Germinal center (tissue), 1 donor: ENCODE data around the gene PLPP1.
A peak's percentile ranks its signal among the peaks of the same experiment; 100 is the strongest.

Source experiments
- DNase-seq: peaks from one replicate; pipeline ENCODE4 v3.0.0; 2012; ENCODE audit warnings: mixed read lengths, low spot score

The PLPP1 gene

DNA sequence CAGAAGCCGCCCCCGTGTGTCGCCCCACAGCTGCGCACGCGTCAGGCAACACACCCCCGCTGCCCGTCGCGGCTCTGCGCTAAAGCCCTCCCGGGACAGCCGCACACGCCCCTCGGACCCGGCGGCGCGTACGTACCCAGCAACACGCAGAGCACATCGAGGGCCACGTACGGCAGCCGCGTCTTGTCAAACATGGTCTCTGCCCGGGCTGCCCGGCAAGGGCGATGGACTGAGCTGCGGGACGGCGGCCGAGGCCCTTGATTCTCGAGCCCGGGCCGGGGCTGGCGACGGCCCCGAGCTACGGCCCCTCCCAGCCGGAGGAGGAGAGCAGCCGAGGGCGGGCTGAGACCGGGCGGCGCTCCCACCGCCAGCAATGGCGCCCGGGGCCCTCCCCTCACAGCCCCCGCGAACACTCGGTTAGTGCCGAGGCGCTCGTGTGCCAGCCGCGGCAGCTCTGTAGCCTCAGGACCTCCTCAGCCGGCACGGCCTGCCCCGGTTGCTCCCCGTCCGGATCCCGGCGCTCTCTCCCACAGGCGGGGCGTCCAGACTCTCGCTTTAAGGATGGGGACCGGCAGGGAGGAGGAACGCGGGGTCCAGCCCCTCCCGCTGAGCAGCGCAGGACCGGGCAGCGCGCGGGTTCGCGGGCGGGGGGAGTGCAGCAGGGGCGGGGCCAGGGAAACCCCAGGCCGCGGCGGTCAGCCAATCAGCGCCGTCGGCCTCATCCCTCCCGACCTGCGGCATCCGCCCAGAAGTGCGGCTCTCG is at the start of gene PLPP1:
Gene PLPP1 (minus strand): TSS at position 529 of the 763 bp plus-strand sequence. CDS start 335 bp downstream, at position 194.
- DNase-seq, result peak; percentile 96

DNA sequence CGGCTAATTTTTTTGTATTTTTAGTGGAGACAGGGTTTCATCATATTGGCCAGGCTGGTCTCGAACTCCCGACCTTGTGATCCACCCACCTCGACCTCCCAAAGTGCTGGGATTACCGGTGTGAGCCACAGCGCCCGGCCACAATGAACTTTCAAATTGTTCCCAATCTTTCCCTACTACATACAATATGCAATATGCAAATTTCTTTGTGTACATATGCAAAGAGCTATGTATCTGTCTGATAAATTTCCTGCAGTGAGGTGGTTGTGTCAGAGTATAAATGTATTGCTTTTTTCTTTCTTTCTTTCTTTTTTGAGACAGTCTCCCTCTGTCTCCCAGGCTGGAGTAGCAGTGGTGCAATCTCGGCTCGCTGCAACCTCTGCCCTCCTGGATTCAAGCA is 48.8 kb upstream of the PLPP1 start:
- DNase-seq, result no peak

DNA sequence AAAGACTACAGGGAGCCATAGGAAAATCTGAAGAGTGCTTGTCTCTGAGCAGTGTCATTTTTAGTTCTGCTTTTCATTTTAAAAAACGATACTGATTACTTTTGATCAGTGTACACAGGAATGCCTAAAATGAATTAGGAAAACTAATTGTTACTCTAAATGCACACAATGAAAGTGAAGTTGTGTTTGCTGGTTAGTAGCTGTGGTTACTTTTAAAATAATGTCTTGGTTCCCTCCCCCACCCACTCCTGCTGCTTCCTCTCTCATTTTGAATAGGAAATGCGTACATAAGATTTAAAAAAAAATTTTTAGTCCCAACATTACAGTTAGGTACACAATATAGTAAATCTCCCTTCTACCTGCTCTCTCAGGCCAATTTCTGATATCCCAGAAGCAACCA is 47.5 kb upstream of the PLPP1 start:
- DNase-seq, result no peak

DNA sequence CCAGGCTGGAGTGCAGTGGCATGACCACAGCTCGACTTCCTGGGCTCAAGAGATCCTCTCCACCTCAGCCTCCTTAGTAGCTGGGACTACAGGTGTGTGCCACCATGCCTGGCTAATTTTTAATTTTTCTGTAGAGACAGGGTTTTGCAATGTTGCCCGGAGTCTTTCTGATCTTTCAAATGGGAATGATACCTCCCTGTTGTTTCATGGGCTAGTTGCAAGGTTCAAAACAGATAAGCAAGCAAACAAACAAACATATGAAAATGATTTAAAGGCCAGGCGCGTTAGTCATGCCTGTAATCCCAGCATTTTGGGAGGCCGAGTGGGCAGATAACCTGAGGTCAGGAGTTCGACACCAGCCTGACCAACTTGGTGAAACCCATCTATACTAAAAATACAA is 45.3 kb upstream of the PLPP1 start:
- no peak for DNase-seq

DNA sequence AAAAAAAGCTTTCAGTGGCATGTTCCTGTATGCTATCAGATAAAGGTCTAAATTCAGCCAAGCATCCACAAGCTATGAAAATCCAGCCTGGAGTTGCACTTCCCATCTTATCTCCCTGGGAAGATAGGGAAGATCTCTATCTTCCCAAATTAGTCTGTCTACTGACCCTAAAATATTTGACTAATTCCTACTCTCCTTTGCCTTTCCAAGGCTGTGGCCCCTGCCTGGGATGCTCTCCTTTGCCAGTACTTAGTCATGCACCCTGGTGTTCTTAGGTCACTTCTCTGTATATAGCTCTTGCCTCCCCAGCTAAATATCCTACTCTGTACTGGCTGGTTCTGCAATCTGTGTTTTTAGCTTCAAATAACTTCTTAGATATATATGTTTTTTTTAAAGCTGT is 44.0 kb upstream of the PLPP1 start:
- DNase-seq, result no peak

DNA sequence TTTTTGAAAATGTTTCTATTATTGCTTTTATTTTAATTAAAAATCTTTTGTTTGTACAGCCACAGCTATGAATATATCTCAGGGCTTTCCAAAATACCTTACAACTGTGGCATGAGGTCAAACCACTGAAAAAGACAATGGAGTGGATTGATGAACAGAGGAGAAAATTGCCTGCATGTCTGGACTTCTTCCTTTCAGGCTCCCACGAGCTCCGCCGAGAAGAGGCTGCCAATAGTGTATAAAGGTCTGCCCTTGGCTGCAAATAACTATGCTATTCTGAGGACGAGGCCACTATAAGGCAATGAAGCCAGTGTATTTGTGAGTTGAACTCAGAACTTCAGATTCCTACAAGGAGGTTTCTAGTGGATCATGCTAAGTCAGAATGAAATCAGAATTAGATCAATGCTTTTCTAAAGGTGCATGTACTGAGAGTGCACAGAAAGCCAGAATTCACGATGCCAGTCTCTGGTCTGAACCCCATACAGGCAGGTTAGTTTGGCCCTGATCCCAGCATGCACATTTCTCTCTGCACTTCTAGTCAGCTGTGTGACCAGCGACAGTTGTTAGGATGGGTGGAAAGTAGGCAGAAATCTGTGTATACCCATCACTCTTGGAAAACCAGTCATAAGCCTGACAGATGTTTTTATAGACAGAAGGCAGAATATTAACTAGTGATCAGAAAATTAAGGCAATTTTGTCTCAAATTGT is 42.7 kb upstream of the PLPP1 start:
- no peak for DNase-seq

DNA sequence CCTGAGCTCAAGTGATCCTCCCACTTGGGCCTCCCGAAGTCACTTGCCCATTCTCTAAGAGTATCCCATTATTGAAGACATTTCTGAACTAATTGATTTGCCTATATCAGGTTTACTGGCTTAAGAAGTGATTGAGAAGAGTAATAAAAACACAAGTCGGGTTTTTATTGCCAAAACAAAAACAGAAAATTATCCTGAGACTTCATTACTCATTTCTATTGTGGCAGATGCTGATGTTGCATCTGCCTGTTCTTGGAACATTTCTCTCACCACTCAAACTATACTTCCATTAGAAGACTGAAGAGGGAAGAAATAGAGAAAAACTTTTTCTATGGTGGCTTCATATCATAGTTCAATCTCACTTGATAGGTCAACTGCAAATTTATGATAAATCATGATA is 41.9 kb upstream of the PLPP1 start:
- DNase-seq, result no peak

DNA sequence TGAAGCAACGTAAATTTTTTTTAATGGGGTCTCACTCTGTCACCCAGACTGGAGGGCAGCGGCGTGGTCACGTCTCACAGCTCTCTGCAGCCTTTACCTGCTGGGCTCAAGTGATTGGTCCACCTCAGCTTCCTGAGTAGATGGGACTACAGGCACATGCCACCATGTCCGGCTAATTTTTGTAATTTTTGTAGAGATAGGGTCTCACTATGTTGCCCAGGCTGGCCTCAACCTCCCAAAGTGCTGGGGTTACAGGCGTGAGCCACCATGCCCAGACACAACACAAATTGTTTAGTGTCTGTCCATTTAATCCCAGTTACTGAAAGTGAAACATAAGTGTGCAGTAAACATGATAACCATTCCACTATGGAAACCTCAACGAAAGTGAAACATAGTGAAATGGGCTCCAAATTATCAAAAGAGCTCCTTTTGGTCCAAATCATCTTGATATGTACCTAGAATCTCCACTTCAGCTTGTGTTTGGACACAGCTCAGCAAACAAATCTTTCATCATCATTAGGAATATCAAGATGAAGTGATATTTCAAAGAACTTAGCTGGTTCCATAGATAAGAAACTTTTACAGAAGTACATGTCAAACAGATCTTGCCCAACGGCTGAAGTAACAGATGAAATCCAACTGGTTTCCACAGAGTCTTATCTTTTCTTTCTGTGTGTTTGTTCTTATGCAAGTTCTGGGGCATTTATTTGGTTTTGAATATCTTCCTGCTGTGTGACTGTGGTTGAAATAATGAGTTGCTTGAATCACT is 41.2 kb upstream of the PLPP1 start:
- no peak for DNase-seq

DNA sequence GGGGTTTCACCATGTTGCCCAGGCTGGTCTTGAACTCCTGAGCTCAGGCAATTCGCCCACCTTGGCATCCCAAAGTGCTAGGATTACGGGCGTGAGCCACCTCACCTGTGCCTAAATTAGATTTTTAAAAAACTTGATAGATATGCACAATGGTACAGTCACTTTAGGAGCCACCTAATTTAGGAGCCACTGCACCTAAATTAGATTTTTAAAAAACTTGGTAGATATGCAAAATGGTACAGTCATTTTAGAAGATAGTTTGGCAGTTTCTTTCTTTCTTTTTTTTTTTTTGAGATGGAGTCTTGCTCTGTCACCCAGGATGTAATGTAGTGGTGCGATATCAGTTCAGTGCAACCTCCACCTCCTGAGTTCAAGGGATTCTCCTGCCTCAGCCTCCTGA is 37.8 kb upstream of the PLPP1 start:
- no peak for DNase-seq

DNA sequence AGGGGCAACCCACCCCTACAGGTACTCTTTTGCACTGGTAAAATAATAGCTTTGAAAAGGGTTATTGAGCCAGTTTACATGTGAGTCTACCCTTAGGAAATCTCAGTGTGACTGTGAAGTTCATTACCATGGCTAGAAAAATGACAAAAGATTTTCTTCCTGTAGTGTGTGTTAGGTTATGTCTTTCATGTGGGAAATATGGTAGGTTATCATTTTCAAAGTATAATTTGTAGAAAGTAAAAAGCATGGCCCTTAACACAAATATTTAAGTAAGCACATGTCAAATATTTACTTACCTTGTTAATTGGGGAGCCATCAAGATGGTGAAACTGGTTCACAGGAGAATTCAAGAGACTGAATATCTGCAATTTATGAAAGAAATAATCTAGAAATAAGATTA is 37.3 kb upstream of the PLPP1 start:
- no peak for DNase-seq

DNA sequence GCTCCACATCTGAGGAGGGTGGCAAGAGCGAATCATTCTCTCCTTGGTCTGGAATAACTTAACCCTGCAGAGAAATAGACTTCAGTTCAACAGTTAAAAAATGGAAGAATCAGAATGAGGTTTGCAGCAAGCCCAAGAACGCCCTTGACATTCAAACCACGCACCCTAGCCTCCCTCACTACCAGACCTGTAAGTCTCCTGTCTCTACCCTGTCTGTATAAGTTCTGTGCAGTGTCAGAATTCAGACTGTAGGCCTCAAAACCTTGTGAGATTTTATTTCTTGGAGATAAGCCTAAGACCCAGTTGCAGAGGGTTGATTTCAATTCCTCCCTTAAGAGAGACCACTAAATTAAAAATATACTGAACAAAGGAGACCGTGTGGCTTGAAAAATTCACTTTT is 35.8 kb upstream of the PLPP1 start:
- DNase-seq, result no peak

DNA sequence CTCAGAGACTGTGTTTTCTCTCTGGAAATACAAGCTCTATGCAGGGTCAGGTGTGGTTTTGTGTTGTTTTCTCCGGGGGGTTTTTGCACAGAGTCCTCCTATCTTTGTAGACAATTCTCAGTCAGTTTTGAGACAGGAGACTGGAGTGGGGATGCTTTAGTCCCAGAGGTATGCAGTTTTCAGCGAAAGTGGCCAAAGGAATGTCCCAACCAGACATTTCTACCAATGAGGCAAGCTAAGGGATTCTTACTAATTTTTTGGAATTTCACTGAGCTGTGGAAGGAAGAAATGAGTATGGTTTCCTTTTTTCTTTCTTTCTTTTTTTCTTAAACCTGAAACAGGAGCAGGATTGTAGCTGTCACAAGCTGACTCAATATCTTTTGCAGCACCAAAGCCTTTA is 35.3 kb upstream of the PLPP1 start:
- DNase-seq, result no peak

DNA sequence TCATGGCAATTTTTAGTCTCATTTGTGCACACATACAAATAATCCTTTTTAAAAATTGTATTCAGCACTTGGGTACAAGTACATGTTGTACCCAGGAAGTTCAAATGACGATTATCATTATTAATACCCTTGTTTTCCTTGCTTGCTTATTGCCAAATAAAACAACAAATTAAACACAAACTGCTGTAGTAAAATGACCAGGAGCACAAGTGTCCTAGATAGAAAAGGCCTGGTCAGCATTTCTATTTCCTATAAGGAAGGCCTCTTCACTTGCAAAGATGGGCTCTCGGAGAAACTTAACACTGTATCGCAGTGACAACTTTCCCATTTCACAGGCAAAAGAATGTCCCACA is 34.7 kb upstream of the PLPP1 start:
- DNase-seq, result no peak

DNA sequence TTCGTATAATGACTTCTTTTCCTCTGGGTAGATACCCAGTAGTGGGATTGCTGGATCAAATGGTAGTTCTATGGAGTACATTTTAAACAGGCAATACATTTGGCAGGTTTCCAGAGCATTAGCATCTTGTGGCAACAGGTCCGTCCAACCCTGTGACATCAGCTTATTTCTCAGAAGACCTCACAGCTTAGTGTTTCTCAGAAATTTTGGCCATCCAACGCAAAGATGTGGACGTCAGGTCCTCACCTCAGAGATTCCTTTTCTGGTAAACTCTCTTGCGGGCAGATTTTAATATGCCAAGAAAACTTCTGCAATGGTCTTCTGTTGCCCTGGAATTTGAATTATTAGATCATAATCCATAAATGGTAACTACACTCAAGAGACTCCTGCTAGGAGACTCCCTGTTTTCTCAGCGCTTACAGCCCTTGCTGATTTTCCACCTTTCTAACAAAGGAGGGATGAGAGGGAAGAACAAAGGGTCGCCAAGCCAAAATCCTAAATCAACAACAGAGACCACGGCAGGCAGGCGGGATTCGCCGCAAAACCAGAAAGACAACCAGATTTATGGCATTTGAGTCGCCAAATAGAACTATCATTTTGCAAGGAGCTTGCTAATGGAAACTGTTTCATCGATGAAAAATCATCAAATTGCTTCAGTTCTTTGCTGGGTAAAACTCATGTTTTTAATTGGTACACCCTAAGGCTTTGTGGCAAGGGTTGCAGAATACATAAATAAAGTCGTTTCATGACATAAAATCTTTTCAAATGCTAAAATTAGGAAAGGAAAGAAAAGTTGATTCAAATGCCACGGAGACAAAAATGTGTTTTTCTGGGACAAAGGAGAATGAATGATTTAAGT is 34.1 kb upstream of the PLPP1 start:
- DNase-seq, result no peak

DNA sequence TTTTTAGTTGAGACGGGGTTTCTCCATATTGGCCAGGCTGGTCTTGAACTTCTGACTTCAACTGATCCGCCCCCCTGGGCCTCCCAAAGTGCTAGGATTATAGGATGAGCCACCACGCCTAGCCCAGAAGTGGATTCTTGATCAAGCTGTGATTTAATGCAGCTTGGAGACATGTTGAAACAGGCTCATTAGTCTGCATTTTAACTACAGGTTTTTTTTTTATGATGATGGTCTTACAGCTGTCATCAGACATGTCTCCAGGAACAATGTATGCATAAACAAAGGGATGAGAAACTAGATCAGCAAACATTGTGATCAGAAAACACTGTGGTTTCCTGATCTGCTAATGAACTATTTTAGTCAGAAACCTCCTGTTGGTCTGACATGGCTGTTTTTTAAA is 30.0 kb upstream of the PLPP1 start:
- no peak for DNase-seq

DNA sequence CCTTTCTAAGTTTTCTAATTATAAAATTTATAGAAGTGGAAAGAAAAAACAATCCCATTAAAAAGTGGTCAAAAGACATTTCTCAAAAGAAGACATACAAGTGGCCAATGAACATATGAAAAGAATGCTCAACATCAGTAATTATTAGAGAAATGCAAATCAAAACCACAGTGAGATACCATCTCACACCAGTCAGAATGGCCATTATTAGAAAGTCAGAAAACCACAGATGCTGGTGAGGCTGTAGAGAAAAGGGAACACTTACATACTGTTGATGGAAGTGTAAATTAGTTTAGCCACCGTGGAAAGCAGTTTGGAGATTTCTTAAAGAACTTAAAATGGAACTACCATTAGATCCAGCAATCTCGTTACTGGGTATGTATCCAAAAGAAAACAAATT is 23.7 kb upstream of the PLPP1 start:
- DNase-seq, result no peak

DNA sequence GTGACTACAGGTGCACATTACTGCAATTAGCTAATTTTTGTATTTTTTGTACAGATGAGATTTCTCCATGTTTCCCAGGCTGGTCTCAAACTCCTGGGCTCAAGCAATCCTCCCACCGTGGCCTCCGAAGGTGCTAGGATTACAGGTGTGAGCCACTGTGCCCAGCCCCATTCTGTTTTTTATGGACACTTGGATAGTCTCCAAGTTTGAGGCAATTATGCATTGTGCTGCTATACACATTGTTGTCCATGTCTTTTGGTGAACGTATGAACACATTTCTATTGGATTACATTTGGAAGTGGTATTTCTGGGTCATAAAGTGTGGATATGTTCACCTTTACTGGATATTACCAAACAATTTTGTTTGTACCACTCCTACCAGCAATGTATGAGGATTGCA is 22.4 kb upstream of the PLPP1 start:
- no peak for DNase-seq

DNA sequence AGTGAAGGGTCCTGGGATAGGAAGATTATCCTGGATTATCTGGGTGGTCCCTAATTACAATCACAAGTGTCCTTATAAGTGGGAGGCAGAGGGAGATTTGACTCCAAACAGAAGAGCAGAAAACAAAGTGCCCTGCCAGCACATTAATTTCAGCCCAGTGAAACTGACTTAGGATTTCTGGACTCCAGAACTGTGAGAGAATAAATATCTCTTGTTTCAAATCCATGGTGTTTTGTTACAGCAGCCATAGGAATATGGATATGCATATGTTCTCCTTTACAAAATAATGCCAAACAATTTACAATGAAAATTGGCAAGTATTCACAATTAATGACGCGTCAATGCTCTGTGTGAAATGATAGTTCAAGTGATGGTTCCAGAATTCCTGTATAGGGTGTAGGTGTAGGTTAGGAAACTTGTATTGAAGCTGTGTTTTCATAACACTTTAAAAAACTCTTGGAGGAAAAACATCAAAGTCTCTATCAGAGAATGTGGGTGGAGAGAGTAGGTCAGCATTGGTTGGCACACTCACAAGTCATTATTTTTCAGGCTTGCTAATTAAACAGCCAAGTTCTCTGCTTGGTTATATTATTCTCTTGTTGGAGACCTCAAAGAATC is 19.9 kb upstream of the PLPP1 start:
- DNase-seq, result no peak

DNA sequence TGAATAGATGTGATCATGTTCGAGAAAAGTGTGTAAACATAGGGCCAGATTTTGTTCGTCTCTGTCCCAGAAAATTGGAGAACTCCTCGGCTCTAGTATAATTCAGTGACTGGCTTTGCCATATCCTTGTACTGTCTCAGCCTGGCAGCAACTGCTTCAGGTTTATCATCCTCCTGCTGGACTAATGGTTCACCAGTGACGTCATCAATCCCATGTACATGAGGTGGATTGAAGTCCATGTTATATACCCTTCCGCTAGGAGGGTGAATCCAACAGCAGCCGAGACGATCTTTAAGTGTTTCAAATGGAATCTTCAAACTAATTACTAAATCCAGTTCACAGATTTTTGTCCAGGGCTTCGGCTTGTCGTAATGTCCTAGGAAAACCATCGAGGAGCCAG is 17.1 kb upstream of the PLPP1 start:
- no peak for DNase-seq

DNA sequence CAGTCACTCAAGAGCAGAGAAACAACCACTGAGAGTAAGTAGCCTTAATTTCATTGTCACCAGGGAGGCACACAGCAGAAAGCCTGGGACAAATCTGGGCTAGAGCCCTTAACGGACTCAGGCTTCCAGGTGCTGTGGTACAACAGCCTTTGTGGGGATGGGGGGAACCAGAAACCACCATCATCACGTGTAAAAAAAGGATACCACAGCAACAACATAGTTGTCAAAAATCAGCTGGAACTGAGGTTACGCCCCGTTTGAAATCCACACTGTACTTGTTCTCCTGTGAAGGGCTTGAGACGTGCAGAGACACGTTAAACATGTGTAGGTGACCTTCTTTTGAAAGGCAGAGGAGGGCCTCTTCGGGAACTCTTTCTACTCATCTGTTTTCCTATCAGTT is 16.6 kb upstream of the PLPP1 start:
- no peak for DNase-seq

DNA sequence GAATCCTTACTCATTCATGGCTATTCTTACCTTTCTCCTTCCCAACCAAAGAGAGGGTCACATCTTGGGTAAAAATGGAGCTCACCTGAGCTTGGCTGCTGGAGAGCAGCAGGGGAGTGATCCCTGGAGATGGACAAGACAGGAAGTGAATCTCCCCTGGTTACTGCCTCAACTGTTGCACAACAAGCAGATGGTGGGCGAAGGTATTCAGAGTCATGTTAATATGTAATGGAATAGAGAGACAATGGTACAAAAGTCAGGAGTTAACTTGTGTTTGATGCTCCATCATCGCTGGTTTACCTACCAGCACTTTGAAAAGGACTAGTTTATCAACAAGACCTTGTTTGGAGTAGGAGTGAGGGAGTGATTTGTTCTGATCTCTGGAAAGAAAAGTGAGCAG is 13.0 kb upstream of the PLPP1 start:
- no peak for DNase-seq

DNA sequence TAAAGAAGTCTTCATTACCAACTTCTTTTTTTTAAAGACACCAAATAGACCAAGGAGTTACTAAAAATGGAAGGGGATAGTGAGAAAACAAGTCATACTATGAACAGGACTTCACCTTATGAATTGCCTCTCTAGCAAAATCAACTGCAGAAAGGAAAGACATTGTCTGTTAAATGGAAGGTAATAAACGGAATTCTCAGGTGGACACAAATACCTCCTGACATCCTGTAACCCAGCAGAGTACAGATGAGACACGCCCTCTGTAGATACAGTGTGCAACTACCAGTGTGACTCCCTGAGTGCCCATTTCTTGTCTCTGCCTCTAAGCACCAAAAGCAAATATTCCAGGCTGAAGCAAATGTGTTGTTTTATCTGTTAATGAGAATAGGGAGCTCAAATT is 12.2 kb upstream of the PLPP1 start:
- DNase-seq, result no peak
